GM12878 (cell line): ENCODE results near the gene ARID4B.

Experiments used
- BCL11A ChIP-seq: IDR thresholded peaks from 2 replicates; pipeline ENCODE4 v1.6.1; 2011; ENCODE audit warnings: low read depth, low read length
- EP300 ChIP-seq, 2 experiments: fragments of 150-350 bp in 1 of 2; IDR thresholded peaks; 2 replicates each; pipeline ENCODE4 v1.6.1; 2011 to 2012; ENCODE audit warnings: low read depth in 2 of 2, low read length in 2 of 2, borderline replicate concordance in 1 of 2, improper control_type of control experiment in 1 of 2, inconsistent platforms in 1 of 2; ENCODE audit not compliant: control insufficient read depth in 1 of 2
- KAT2A ChIP-seq: conservative IDR thresholded peaks from 2 replicates; pipeline ENCODE4 v1.6.1; 2011; ENCODE audit warnings: low read depth, low read length; ENCODE audit not compliant: control insufficient read depth
- KDM1A ChIP-seq: fragments of 200-600 bp; sonication (generic); IDR thresholded peaks from 2 replicates; pipeline ENCODE4 v1.6.1; 2016; ENCODE audit warnings: borderline replicate concordance
- POLR2A ChIP-seq: IDR thresholded peaks from 2 replicates; pipeline ENCODE4 v1.6.1; 2011; ENCODE audit warnings: low read depth, mild to moderate bottlenecking, low read length
- SP1 ChIP-seq: IDR thresholded peaks from one replicate; pipeline ENCODE4 v1.6.1; 2011; ENCODE audit warnings: low read depth, low read length
- TCF12 ChIP-seq: IDR thresholded peaks from 2 replicates; pipeline ENCODE4 v1.6.1; 2011; ENCODE audit warnings: low read depth, mild to moderate bottlenecking, low read length
- ZNF274 ChIP-seq: IDR thresholded peaks from one replicate; pipeline ENCODE4 v1.8.0; 2011; ENCODE audit not compliant: insufficient read length, insufficient read depth
- TF ChIP-seq, protein P1 (sequence below): fragments of 450-650 bp; IDR thresholded peaks from 2 replicates; pipeline ENCODE4 v1.6.1; 2018; ENCODE audit warnings: mild to moderate bottlenecking, low read depth, moderate library complexity; ENCODE audit not compliant: partially characterized antibody
- TF ChIP-seq, protein P2 (sequence below): fragments of 450-650 bp; IDR thresholded peaks from 2 replicates; pipeline ENCODE4 v1.6.1; 2017; ENCODE audit warnings: mild to moderate bottlenecking
- TF ChIP-seq, protein P3 (sequence below), 3 experiments: IDR thresholded peaks in 2 of 3; conservative IDR thresholded peaks in 1 of 3; 2 replicates each; pipeline ENCODE4 v1.5.1; 2011; ENCODE audit warnings: low read depth in 3 of 3, low read length in 3 of 3, mild to moderate bottlenecking in 3 of 3, control low read depth in 2 of 3, moderate library complexity in 2 of 3, inconsistent platforms in 1 of 3, mixed read lengths in 1 of 3; ENCODE audit not compliant: control insufficient read depth in 2 of 3, insufficient read depth in 1 of 3; ENCODE audit errors: extremely low read depth in 1 of 3

DNA sequence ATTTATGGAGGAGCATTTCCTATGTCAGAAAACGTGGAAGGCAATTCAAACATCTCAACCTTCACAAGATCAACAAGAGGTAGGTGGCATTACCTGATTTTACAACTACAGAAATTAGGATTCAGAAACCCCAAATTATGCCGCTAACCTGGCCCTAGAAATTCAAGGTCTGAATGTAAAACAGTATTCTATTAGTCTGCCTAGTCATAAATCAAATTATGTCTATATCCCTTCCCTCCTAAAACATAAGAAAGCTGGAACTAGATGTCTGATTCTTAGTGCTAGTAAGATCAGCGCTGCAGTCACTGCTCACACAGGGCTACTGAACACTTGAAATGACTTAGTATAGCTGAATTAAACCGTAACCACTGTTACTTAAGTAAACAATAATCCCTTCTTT is 200.8 kb downstream of the ARID4B start:
- TF ChIP-seq KAT2A (no peak), SP1 (no peak), TCF12 (no peak), POLR2A (no peak), BCL11A (no peak), ZNF274 (no peak), EP300 (IDR thresholded peaks at IDR 0.05; ENCODE audit: borderline replicate concordance in 1 of 2, control insufficient read depth in 1 of 2, low read depth in 2 of 2, low read length in 2 of 2) (no peak), KDM1A (no peak)
- TF ChIP-seq, protein P1, sequence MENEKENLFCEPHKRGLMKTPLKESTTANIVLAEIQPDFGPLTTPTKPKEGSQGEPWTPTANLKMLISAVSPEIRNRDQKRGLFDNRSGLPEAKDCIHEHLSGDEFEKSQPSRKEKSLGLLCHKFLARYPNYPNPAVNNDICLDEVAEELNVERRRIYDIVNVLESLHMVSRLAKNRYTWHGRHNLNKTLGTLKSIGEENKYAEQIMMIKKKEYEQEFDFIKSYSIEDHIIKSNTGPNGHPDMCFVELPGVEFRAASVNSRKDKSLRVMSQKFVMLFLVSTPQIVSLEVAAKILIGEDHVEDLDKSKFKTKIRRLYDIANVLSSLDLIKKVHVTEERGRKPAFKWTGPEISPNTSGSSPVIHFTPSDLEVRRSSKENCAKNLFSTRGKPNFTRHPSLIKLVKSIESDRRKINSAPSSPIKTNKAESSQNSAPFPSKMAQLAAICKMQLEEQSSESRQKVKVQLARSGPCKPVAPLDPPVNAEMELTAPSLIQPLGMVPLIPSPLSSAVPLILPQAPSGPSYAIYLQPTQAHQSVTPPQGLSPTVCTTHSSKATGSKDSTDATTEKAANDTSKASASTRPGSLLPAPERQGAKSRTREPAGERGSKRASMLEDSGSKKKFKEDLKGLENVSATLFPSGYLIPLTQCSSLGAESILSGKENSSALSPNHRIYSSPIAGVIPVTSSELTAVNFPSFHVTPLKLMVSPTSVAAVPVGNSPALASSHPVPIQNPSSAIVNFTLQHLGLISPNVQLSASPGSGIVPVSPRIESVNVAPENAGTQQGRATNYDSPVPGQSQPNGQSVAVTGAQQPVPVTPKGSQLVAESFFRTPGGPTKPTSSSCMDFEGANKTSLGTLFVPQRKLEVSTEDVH: no peak
- TF ChIP-seq, protein P2, sequence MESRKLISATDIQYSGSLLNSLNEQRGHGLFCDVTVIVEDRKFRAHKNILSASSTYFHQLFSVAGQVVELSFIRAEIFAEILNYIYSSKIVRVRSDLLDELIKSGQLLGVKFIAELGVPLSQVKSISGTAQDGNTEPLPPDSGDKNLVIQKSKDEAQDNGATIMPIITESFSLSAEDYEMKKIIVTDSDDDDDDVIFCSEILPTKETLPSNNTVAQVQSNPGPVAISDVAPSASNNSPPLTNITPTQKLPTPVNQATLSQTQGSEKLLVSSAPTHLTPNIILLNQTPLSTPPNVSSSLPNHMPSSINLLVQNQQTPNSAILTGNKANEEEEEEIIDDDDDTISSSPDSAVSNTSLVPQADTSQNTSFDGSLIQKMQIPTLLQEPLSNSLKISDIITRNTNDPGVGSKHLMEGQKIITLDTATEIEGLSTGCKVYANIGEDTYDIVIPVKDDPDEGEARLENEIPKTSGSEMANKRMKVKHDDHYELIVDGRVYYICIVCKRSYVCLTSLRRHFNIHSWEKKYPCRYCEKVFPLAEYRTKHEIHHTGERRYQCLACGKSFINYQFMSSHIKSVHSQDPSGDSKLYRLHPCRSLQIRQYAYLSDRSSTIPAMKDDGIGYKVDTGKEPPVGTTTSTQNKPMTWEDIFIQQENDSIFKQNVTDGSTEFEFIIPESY: no peak
- TF ChIP-seq, protein P3, sequence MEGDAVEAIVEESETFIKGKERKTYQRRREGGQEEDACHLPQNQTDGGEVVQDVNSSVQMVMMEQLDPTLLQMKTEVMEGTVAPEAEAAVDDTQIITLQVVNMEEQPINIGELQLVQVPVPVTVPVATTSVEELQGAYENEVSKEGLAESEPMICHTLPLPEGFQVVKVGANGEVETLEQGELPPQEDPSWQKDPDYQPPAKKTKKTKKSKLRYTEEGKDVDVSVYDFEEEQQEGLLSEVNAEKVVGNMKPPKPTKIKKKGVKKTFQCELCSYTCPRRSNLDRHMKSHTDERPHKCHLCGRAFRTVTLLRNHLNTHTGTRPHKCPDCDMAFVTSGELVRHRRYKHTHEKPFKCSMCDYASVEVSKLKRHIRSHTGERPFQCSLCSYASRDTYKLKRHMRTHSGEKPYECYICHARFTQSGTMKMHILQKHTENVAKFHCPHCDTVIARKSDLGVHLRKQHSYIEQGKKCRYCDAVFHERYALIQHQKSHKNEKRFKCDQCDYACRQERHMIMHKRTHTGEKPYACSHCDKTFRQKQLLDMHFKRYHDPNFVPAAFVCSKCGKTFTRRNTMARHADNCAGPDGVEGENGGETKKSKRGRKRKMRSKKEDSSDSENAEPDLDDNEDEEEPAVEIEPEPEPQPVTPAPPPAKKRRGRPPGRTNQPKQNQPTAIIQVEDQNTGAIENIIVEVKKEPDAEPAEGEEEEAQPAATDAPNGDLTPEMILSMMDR (IDR thresholded peaks at IDR 0.05 in 2 of 3, conservative IDR thresholded peaks at IDR 0.05 in 1 of 3; ENCODE audit: control insufficient read depth in 2 of 3, extremely low read depth in 1 of 3, insufficient read depth in 1 of 3, low read depth in 3 of 3, low read length in 3 of 3): no peak
